ENCODE results near the gene ZBTB16.

The ZBTB16 gene

GRCh38 chr11:114125531-114125930 is 66.0 kb downstream of the ZBTB16 start:
- no peak for DNase-seq (ENCODE audit: low spot score)

GRCh38 chr11:114125959-114126358 is 66.4 kb downstream of the ZBTB16 start:
- DNase-seq (ENCODE audit: low spot score) = no peak

More at GRCh38 chr11:114125531-114125930, 66.0 kb downstream of the ZBTB16 start:
- TF ChIP-seq CTCF (IDR thresholded peaks at IDR 0.05; ENCODE audit: extremely low read depth, missing control alignments) = no peak

GRCh38 chr11:114128399-114128798 is 68.9 kb downstream of the ZBTB16 start:
- DNase-seq (ENCODE audit: low spot score) = no peak
- TF ChIP-seq CTCF (IDR thresholded peaks at IDR 0.05; ENCODE audit: extremely low read depth, missing control alignments) = no peak

More at GRCh38 chr11:114125959-114126358, 66.4 kb downstream of the ZBTB16 start:
- TF ChIP-seq CTCF (IDR thresholded peaks at IDR 0.05; ENCODE audit: extremely low read depth, missing control alignments) = no peak

GRCh38 chr11:114129142-114129541 is 69.6 kb downstream of the ZBTB16 start:
- no peak for TF ChIP-seq CTCF (IDR thresholded peaks at IDR 0.05; ENCODE audit: extremely low read depth, missing control alignments)
- no peak for DNase-seq (ENCODE audit: low spot score)

GRCh38 chr11:114129699-114130098 is 70.2 kb downstream of the ZBTB16 start:
- TF ChIP-seq CTCF (IDR thresholded peaks at IDR 0.05; ENCODE audit: extremely low read depth, missing control alignments) = no peak
- no peak for DNase-seq (ENCODE audit: low spot score)

GRCh38 chr11:114130115-114130576 is 70.6 kb downstream of the ZBTB16 start:
- TF ChIP-seq CTCF (IDR thresholded peaks at IDR 0.05; ENCODE audit: extremely low read depth, missing control alignments) = no peak
- DNase-seq (ENCODE audit: low spot score) = no peak

GRCh38 chr11:114130629-114131277 is 71.2 kb downstream of the ZBTB16 start:
- no peak for DNase-seq (ENCODE audit: low spot score)

More at GRCh38 chr11:114130629-114131277, 71.2 kb downstream of the ZBTB16 start:
- no peak for TF ChIP-seq CTCF (IDR thresholded peaks at IDR 0.05; ENCODE audit: extremely low read depth, missing control alignments)
